ENCODE measurements around the gene CA4. TPM values are rescaled to one million over a fixed set of nuclear protein-coding genes. Genes with fewer than 3 reads are reported as not detected.

Gene CA4
- total RNA-seq, 2 experiments from 2014 or later, result not detected

DNA sequence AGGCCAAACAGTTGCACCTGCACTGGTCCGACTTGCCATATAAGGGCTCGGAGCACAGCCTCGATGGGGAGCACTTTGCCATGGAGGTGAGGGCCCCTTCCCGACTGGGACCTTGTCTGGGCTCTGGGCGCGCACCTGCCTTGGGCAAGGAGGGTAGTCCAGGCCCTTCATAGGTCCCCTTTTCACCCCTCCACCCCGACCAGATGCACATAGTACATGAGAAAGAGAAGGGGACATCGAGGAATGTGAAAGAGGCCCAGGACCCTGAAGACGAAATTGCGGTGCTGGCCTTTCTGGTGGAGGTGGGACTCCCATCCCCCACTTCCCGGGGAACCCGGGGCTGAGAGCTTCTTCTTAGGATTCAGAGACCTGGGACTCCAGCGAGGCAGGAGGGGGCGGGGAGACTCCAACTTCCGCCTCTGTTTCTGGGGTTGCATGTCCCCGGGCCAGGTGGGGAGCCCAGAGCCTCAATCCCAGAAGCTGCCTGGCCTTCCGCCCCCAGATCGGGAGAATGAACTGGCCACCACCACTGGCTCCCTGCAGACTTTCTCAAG is 7.8 kb downstream of the CA4 start:
- POLR2A ChIA-PET, result no interaction called here

DNA sequence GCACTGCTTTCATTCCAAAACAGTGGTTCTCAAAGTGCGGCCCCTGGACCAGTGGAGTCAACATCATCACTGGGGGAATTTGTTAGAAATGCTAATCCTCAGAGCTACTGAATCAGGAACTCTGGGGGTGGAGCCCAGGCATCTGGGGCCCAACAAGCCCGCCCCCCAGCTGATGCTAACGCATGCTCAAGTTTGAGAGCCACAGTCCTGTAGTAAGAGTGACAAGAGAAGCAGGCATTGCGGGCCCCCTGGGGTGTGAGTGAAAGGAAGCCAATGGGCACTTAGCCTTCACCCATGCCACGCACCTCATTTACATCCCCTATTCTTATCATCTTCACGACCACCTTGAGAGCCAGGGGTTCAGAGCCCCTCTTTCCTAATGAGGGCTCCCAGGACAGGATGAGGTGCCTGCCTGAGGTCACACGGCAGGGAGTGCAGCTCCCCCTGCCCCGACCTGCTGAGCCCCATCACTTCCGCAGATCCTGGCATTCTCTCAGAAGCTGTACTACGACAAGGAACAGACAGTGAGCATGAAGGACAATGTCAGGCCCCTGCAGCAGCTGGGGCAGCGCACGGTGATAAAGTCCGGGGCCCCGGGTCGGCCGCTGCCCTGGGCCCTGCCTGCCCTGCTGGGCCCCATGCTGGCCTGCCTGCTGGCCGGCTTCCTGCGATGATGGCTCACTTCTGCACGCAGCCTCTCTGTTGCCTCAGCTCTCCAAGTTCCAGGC is 9.1 kb downstream of the CA4 start:
- Mint-ChIP-seq H3K9me3 (ENCODE audit: low read depth) (no peaks in the 10 kb centered on the region), H3K4me1 (no peaks in the 10 kb centered on the region), H3K27ac (no peak overlapping the region), H3K4me3 (no peak overlapping the region), H3K27me3 (peaks cover 19% of the 10 kb centered on the region), H3K36me3 (ENCODE audit: low read depth) (no peaks in the 10 kb centered on the region)
- DNase-seq (no peak), ATAC-seq (no peak)
- ChIA-PET CTCF (interaction anchor here (0.6 kb wide), 1 partner anchor 474 kb away, joined by 3 read pairs; no protein-coding TSS in a partner anchor), POLR2A (no interaction called here)
- intact Hi-C loops (cut with DNase I, micrococcal nuclease), result no loop called here

More for the DNA sequence above, 7.8 kb downstream of the CA4 start:
- Mint-ChIP-seq H3K36me3 (ENCODE audit: low read depth) (no peaks in the 10 kb centered on the region), H3K9me3 (ENCODE audit: low read depth) (no peaks in the 10 kb centered on the region), H3K4me1 (no peaks in the 10 kb centered on the region), H3K4me3 (no peak overlapping the region), H3K27ac (no peak overlapping the region), H3K27me3 (peaks cover 21% of the 10 kb centered on the region)
- ATAC-seq (no peak), DNase-seq (no peak)
- CTCF ChIA-PET, result no interaction called here
- intact Hi-C loops (cut with DNase I, micrococcal nuclease), result no loop called here

- Mint-ChIP-seq H3K4me1 (no peaks in the 10 kb centered on the region), H3K36me3 (ENCODE audit: low read depth) (no peaks in the 10 kb centered on the region), H3K4me3 (no peak overlapping the region), H3K27ac (no peak overlapping the region), H3K27me3 (peaks cover 19% of the 10 kb centered on the region), H3K9me3 (ENCODE audit: low read depth) (no peaks in the 10 kb centered on the region)
- no peak for ATAC-seq
- CTCF ChIA-PET, result interaction anchor here (0.6 kb wide), 1 partner anchor 474 kb away, joined by 3 read pairs; no protein-coding TSS in a partner anchor
- intact Hi-C loops (cut with DNase I, micrococcal nuclease), result no loop called here
- DNase-seq, result no peak
- POLR2A ChIA-PET, result no interaction called here
These were observed 9.7 kb downstream of the CA4 start for GRCh38 chr17:60159479-60159866.

- ChIA-PET CTCF (interaction anchor here (0.6 kb wide), 1 partner anchor 779 kb away, joined by 3 read pairs; no protein-coding TSS in a partner anchor), POLR2A (interaction anchor here (0.6 kb wide), 1 partner anchor 1578 kb away, joined by 3 read pairs; no protein-coding TSS in a partner anchor)
- no peak for DNase-seq
- Mint-ChIP-seq H3K4me1 (peaks cover 4% of the 10 kb centered on the region), H3K36me3 (ENCODE audit: low read depth) (no peaks in the 10 kb centered on the region), H3K27me3 (peaks cover 15% of the 10 kb centered on the region), H3K27ac (no peak overlapping the region), H3K9me3 (ENCODE audit: low read depth) (no peaks in the 10 kb centered on the region), H3K4me3 (no peak overlapping the region)
- ATAC-seq, result no peak
- intact Hi-C loops (cut with DNase I, micrococcal nuclease), result no loop called here
These were observed 11.2 kb downstream of the CA4 start for GRCh38 chr17:60160829-60161501.

GRCh38 chr17:60161598-60162330 is 12.0 kb downstream of the CA4 start:
- DNase-seq (no peak), ATAC-seq (no peak)
- ChIA-PET CTCF (no interaction called here), POLR2A (no interaction called here)
- H3K36me3 Mint-ChIP-seq (ENCODE audit: low read depth), result no peaks in the 10 kb centered on the region
- peaks cover 8% of the 10 kb centered on the region for H3K4me1 Mint-ChIP-seq
- peaks cover 12% of the 10 kb centered on the region for H3K27me3 Mint-ChIP-seq
- intact Hi-C loops (cut with DNase I, micrococcal nuclease), result no loop called here
- no peak overlapping the region for H3K4me3 Mint-ChIP-seq
- H3K27ac Mint-ChIP-seq, result no peak overlapping the region
- no peaks in the 10 kb centered on the region for H3K9me3 Mint-ChIP-seq (ENCODE audit: low read depth)

- intact Hi-C loops (cut with DNase I, micrococcal nuclease), result no loop called here
- ChIA-PET CTCF (no interaction called here), POLR2A (no interaction called here)
- ATAC-seq (no peak), DNase-seq (no peak)
- Mint-ChIP-seq H3K4me1 (peaks cover 8% of the 10 kb centered on the region), H3K4me3 (no peak overlapping the region), H3K27me3 (peaks cover 11% of the 10 kb centered on the region), H3K27ac (no peak overlapping the region), H3K36me3 (ENCODE audit: low read depth) (no peaks in the 10 kb centered on the region), H3K9me3 (ENCODE audit: low read depth) (no peaks in the 10 kb centered on the region)
These were observed 13.5 kb downstream of the CA4 start for GRCh38 chr17:60163108-60163784.

DNA sequence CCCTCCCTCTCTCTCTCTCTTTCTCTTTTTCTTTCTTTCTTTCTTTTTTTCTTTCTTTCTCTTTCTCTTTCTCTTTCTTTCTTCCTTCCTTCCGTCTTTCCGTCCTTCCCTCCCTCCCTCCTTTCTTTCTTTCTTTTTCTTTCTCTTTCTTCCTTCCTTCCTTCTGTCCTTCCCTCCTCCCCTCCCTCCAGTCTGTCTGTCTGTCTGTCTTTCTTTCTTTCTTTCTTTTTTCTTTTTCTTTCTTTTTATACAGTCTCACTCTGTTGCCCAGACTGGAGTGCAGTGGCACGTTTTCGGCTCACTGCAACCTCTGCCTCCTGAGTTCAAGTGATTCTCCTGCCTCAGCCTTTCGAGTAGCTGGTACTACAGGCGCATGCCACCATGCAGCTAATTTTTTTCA is 14.4 kb downstream of the CA4 start:
- DNase-seq (no peak), ATAC-seq (no peak)
- Mint-ChIP-seq H3K4me1 (peaks cover 10% of the 10 kb centered on the region), H3K27me3 (peaks cover 7% of the 10 kb centered on the region), H3K36me3 (ENCODE audit: low read depth) (no peaks in the 10 kb centered on the region), H3K27ac (no peak overlapping the region), H3K4me3 (no peak overlapping the region), H3K9me3 (ENCODE audit: low read depth) (no peaks in the 10 kb centered on the region)
- ChIA-PET POLR2A (no interaction called here), CTCF (no interaction called here)
- intact Hi-C loops (cut with DNase I, micrococcal nuclease), result no loop called here

DNA sequence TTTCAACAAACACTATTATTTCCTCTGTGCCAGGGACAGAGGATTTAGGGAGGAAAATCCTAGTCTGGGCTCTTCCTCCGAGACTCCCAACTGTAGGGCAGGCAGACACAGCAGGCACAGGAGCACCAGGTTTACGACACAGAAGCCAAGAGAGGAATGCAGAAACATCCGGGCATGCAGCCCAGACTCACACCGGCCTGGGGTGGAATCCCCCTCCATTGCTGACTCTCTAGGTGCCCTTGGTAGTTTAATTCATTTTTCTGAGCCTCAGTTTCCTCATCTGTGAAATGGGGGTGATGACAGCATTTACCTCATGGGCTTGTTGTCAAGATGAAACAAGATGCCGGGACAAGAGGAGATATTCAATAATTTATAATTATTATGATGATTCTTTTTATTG is 14.9 kb downstream of the CA4 start:
- peaks cover 7% of the 10 kb centered on the region for H3K27me3 Mint-ChIP-seq
- ChIA-PET POLR2A (no interaction called here), CTCF (no interaction called here)
- no peaks in the 10 kb centered on the region for H3K36me3 Mint-ChIP-seq (ENCODE audit: low read depth)
- DNase-seq (no peak), ATAC-seq (no peak)
- no peak overlapping the region for H3K27ac Mint-ChIP-seq
- intact Hi-C loops (cut with DNase I, micrococcal nuclease), result no loop called here
- no peaks in the 10 kb centered on the region for H3K9me3 Mint-ChIP-seq (ENCODE audit: low read depth)
- no peak overlapping the region for H3K4me3 Mint-ChIP-seq
- peaks cover 11% of the 10 kb centered on the region for H3K4me1 Mint-ChIP-seq

DNA sequence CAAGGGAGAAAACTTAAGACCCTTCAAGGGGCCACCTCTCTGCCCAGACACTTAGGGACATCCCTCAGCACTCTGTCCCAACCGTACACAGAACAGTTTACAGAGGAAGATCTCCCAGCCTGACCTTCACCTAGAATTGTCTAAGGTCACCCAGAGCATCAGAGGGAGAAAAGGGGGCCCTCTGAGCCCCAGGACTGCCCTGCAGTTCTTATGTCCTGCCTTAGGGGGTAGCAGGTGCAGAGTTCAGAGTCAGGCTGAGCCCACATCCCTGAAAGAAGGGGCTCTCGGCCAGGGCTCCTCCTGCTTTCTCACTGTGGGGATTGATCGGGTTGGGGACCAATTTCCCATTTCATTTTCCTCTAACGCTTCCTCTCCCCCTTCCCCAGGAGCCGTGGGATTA is 15.4 kb downstream of the CA4 start:
- intact Hi-C loops (cut with DNase I, micrococcal nuclease), result no loop called here
- Mint-ChIP-seq H3K4me3 (no peak overlapping the region), H3K9me3 (ENCODE audit: low read depth) (no peaks in the 10 kb centered on the region), H3K4me1 (peaks cover 16% of the 10 kb centered on the region), H3K27ac (no peak overlapping the region), H3K27me3 (peaks cover 7% of the 10 kb centered on the region), H3K36me3 (ENCODE audit: low read depth) (no peaks in the 10 kb centered on the region)
- POLR2A ChIA-PET, result no interaction called here
- CTCF ChIA-PET, result no interaction called here
- DNase-seq (no peak), ATAC-seq (no peak)

DNA sequence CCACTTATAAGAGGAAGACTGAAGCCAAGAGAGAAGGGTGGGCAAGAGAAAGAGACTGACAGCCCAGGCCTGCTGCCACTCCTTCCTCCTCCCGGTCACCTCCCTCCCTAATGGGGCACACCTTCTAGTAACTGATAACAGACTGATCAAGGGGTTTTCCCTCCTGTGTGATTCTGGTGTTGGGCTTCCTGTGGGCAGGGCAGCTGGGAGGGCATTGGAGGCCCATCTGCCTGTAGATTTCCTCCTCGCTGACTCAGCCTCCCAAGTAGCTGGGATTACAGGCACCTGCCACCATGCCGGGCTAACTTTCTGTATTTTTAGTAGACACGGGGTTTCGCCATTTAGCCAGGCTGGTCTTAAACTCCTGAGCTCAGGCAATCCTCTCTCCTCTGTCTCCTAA is 16.2 kb downstream of the CA4 start:
- Mint-ChIP-seq H3K4me1 (peaks cover 24% of the 10 kb centered on the region), H3K4me3 (no peak overlapping the region), H3K36me3 (ENCODE audit: low read depth) (no peaks in the 10 kb centered on the region), H3K9me3 (ENCODE audit: low read depth) (no peaks in the 10 kb centered on the region), H3K27ac (no peak overlapping the region), H3K27me3 (peaks cover 5% of the 10 kb centered on the region)
- ATAC-seq, result peak; percentile 67
- CTCF ChIA-PET, result no interaction called here
- POLR2A ChIA-PET, result no interaction called here
- DNase-seq, result peak; percentile 50
- intact Hi-C loops (cut with DNase I, micrococcal nuclease), result no loop called here

DNA sequence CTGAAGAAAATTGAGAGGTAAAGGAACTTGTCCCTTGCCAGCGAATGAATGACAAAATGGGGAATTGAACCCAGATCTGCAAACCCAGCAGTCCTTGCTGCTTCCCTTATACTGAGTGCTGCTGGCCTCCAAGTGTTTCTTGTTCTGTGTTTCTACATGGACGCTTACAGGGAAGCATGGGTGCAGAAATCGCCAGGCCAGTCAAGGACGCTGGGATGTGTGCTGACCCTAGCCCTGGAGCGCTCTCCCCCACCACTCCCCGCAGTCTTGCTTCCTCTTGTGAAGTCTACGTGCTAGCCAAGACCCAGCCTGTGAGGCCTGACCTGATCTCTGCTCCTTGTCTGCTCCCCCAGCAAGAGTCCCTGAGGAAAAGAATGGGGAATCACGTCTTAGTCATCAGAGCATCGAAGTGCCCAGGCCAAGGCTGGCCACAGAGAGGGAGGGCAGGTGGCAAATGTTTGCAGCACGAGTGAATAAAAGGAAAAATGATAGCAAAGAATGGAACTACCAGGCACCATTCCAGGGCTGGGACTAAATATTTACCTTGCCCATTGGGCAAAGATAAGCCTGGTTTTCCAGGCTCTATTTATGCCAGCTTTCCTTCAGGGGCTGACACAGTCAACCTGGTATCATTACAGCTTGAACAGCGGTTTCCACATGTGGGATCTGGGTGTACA is 17.4 kb downstream of the CA4 start:
- ATAC-seq, result no peak
- intact Hi-C loops (cut with DNase I, micrococcal nuclease), result no loop called here

More for the DNA sequence above, 17.4 kb downstream of the CA4 start:
- Mint-ChIP-seq H3K27ac (no peak overlapping the region), H3K4me1 (peaks cover 25% of the 10 kb centered on the region), H3K27me3 (peaks cover 2% of the 10 kb centered on the region), H3K9me3 (ENCODE audit: low read depth) (no peaks in the 10 kb centered on the region), H3K4me3 (no peak overlapping the region), H3K36me3 (ENCODE audit: low read depth) (no peaks in the 10 kb centered on the region)
- no peak for DNase-seq
- CTCF ChIA-PET, result interaction anchor here (1.0 kb wide), 1 partner anchor 16 kb away, joined by 3 read pairs; no protein-coding TSS in a partner anchor
- POLR2A ChIA-PET, result interaction anchor here (0.6 kb wide), 1 partner anchor 1603 kb away, joined by 3 read pairs; no protein-coding TSS in a partner anchor

Data from activated CD4-positive, alpha-beta T cell treated with anti-CD3 and anti-CD28 coated beads for 36 hours (primary cell).